Activated CD4-positive, alpha-beta T cell treated with anti-CD3 and anti-CD28 coated beads, Interleukin-2, Interleukin-6, amounts not matched to agents 100 ng/mL and 50 ng/mL, durations not matched to agents 16 hours and 8 hours (primary cell): ENCODE results near the gene TBXAS1.

Experiments
- DNase-seq: peaks from one replicate; pipeline ENCODE4 v3.0.0-alpha.2; 2020

Gene TBXAS1

DNA sequence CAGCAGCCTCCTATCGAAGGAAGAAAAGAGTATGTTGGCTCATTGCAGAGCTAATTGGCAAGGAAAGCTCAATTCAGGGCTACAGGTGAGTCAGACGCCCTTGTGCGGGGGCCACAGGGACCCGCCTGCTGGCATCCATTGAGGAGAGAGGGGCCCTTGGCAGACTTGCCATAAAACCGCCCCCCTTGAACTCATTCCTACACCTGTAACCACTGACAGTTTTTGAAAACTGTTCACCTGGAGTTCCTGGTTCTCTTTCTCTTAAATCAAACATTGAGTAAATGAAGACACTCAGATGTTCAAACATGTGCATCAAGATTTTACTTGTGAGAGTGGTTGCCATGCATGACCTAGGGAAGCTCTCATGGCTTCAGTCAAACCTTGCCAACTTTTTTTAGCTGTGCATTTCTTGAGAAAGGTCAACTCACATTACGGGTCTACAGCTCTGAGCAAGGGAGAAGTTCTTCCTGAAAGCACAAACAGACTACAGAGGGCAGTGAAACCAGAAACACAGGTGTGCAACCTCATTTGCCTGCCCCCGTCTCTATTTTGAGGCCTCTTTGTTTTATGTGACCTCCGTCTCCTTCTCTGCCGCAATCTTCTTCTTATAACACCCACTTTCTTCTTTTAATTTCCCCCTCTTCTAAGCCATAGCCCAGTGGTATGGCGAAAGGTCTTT is 87.8 kb downstream of the TBXAS1 start:
- DNase-seq = peak; percentile 24

DNA sequence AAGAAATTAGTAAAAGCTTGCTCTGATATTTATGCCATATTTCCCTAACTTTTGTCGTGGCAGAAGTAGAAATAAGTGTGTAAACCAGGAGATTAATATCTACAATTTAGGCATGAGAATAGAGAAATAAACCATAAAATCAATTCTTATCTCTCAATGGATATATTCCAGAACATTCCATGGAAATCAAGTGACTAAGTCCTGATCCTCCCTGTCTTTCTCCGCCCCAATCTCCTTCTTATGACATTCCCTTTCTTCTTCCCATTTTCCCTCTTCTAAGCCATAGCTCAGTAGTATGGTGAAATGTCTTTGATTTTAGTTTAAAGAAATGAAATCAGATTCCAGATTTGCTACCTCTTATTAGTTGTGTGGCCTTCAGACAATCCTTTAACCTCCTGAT is 88.8 kb downstream of the TBXAS1 start:
- no peak for DNase-seq

DNA sequence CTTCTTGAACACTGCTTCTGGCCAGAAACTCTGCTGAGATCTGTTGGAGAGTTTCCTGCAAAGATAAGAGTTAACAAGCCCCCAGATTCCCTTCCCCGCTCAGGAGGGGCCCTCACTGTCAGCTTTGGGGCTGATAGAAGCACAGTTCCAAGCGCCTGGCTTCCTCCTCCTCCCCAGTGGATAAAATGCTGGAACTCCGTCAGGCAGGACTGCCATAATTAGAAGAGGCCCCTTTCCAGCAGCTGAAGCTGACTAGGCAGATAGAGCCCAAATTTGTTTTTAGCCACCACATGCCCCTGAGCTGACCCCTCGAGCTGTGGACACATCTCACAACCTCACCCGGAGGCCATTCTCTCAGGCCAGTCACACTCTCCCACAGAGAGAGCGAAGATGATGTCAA is 89.4 kb downstream of the TBXAS1 start:
- no peak for DNase-seq

DNA sequence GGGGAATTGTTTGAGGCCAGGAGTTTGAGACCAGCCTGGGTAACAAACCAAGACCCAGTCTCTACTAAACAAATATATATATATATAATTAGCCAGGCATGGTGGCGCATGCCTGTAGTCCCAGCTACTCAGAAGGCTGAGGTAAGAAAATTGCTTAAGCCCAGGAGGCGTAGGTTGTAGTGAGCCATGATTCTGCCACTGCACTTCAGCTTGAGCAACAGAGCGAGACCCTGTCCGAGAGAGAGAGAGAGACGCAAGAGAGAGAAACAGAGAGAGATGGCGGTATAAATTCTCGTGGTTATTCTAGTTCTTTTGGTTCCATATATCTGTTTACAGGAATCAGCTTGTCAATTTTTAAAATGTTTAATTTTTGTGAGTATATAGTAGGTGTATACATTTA is 94.0 kb downstream of the TBXAS1 start:
- no peak for DNase-seq

- DNase-seq = no peak
Observed at GRCh38 chr7:139924461-139924860, 95.4 kb downstream of the TBXAS1 start.

DNA sequence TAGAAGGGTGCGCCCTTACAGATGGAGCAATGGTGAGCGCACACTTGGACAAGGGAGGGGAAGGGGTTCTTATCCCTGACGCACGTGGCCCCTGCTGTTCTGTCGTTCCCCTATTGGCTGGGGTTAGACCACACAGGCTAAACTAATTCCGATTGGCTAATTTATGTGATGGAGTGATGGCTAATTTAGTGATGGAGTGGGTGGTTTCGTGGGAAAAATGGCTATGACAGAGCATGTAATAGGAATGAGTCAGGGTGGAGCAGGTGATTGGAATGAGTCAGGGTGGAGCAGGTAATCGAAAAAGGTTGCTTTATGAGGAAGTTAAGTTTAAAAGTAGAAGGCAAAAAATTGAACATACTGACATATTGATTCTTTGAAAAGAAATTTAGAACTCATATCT is 100.2 kb downstream of the TBXAS1 start:
- DNase-seq = peak; percentile 15

DNA sequence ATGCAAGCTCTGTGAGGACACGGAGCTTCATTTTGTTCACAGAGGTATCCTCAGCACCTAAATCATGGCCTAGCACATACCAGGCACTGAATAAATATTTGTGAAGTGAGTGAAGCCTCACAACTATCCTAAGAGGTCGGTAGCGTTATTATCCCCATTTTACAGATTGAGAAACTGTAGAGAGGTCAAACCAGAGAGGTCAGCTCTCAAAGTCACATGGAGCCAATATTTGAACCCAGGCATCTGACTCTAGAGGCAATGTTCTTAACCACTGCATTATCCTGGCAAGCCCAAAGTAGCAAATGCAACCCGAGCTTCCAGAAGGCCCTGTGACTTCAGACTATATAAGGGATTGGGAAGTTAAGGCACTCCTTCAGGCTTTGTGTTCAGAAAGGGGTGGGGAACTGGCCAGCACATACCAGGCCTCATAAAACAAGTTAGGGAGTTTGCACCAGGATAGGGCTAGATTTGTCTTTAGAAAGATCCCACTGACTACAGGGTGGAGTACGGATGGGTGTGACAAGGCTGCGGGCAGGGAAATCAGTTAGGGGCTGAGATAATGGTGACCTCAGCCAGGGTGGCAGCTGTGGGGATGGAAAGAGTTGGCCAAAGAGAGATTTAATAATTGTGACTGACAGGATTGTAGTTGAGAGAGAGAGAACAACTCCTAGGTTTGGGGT is 101.4 kb downstream of the TBXAS1 start:
- DNase-seq = no peak

DNA sequence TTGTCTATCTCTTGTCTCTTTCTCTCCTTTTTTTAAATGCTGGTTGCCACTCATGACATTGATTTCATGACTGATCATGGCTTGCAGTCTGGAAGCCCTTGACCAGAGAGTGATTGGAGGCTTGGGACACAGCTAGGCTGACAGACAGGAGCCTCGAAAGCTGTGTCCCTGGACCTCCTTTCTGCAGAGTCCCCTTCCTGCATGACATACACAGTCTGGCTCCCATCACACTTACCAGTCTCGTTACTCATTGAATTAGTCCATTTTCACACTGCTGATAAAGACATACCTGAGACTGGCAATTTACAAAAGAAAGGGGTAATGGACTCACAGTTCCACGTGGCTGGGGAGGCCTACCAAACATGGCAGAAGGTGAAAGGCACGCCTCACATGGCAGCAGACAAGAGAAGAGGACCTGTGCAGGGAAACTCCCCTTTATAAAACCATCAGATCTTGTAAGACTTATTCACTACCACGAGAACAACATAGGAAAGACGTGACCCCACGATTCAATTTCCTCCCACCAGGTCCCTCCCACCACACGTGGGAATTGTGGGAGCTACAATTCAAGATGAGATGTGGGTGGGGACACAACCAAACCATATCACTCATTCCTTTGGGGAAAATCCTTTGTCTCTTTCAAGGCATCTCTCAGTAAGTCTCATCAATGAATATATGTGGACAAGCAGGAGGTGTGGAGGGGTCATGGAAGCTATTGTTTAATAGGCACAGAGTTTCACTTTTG is 102.3 kb downstream of the TBXAS1 start:
- DNase-seq = no peak

DNA sequence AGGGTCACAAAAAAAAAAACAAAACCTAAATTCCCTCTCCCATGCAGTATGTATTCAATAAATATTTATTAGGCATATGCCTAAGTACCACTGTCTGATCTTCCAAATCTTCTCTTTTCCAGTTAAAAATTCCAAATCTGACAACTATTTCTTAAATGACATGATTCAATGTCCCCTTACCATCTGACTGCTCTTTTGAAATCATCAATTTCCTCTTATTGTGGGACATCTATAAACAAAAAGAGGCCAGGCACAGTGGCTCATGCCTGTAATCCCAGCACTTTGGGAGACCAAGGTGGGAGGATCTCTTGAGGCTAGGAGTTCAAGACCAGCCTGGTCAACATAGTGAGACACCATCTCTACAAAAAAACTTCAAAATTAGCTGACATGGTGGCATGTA is 103.5 kb downstream of the TBXAS1 start:
- DNase-seq = no peak

- DNase-seq = peak; percentile 10
Observed at GRCh38 chr7:139936760-139937310, 107.8 kb downstream of the TBXAS1 start.

GRCh38 chr7:139937715-139938114 is 108.7 kb downstream of the TBXAS1 start:
- DNase-seq = no peak

GRCh38 chr7:139940866-139941265 is 111.8 kb downstream of the TBXAS1 start:
- DNase-seq = peak; percentile 59

- no peak for DNase-seq
Observed at GRCh38 chr7:139941421-139941820, 112.4 kb downstream of the TBXAS1 start.

GRCh38 chr7:139941866-139942265 is 112.8 kb downstream of the TBXAS1 start:
- no peak for DNase-seq

DNA sequence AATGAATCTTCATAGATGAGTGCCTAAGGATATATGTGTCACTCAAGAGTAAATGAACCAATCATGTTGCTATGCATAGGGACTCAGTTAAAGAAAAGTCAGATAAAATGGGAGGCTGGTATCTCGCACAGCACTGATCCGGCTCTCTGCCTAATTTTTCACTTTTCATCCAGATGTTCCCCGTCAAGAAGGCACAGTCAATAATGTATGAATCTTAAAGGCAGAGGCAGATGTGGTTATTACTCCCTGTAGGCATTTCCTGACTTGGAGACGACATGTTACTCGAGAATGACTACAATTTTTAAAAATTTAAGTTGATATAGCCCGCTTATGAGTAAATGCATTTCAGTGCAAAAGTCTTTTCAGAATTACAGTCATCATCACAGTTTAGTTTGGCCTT is 113.6 kb downstream of the TBXAS1 start:
- DNase-seq = no peak

DNA sequence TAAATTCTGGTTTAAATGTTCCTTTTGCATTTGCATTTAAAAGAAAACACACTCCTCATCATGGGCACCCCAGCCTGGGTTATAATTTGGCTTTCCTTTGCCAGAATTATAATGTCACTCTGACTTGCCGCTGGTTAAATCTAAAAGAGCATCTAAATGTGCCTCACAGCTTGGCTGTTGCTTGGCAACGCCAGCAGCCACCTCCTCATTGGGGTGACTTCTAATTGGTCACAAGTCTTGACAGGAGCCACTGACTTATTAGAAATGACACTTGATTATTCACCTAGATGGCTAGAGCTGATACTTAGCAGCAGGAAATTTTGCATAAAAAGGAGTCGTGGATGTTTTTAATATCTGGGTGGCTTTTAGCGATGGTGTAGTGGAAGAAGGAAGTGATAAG is 114.3 kb downstream of the TBXAS1 start:
- DNase-seq = no peak

GRCh38 chr7:139944248-139944647 is 115.2 kb downstream of the TBXAS1 start:
- no peak for DNase-seq

DNA sequence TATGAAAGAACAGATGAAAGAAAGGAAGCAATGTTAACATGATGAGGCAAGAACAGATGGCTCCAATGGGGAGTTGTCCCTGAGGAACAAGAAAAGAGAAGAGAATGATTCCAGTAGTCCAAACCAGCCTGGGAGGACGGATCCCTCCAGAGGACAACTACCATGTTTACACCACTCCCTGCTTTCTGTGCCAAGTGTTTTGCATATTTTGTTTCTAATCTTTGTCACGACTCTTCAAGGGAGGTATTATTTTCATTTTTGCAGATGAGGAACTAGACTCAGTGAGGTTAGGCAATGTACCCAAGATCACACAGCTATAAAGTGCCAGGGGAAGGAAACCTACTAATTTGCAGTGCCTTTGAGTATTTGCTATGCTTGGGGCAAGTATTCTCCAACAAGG is 117.5 kb downstream of the TBXAS1 start:
- DNase-seq = no peak

- DNase-seq = no peak
Observed at GRCh38 chr7:139947021-139947420, 118.0 kb downstream of the TBXAS1 start.

- no peak for DNase-seq
Observed at GRCh38 chr7:139948167-139948566, 119.1 kb downstream of the TBXAS1 start.

DNA sequence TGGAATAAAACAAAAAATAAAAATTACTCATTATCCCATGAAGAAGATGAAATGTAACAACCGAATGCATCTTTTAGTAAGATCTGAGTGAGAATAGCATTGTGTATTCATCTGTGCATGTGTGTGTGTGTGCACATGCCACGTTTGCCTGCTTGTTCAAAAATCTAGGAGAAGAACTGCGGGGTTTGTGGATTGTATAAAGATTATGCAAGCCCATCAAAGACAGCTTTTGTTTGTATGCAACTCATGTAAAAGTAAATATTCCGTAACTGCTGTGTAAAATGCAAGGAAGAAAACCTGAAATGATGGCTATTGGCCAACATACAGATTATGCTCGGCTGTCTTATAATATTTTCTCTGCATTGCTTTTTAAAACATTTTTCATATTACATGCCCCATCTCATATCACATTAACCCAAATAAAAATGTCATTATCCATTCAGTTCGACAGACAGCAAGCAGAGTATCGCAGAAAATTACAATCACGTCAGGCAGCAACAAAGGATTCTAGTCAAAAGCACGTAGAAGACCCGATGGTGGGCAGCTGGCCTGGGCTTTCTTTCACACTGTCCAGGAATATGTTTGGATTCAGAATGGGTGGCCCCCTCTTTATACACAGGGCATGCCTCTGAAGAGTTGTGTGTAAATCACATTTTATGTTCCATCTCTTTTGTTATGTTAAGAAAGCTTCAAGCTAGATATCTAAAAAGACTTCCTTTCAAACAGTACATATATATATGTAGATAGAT is 119.7 kb downstream of the TBXAS1 start:
- no peak for DNase-seq

- no peak for DNase-seq
Observed at GRCh38 chr7:139949629-139950028, 120.6 kb downstream of the TBXAS1 start.

GRCh38 chr7:139950881-139951525 is 121.9 kb downstream of the TBXAS1 start:
- DNase-seq = no peak
